ENCODE results near the gene EXOC4.
"Not testable (repeated sequence)": the region's sequence is repeated elsewhere in the genome, so short reads cannot be mapped to it uniquely, and the experiment has no call there.

EXOC4 gene

DNA sequence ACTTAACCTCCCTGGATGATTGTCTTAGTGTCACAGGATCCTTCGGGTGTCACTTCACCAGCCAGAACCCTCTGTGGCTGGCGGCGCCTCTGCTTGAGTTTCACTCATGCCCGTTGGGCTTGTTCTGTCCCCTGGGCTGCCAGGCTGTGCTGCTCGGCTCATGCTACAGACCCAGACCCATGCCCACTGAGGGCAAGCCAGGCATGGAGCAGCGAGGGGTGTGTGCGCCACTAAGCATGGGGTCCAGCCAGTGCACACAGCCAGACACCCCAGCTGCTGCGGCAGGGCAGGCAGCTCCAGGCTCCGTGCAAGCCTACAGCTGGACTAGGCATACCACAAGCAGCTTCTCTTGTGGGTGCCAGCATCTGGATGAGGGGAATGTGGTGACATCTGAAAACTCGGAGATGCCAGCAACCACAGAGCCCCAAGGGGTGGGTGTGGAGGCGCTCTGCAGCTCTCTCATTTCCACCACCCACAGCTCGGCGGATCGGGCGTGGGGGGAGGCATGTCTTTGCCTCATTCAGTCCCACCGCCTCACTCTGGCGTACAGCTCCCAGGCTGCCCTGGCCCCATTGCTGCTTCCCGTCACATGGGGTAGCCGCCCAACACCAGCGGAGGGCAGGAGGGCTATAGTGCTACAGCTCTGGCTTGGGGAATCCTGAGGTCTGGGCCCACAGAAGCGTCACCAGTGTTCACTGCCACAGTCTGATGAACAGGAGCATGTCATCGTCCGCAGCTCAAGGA, 604.7 kb downstream of the EXOC4 start:
- no peak for DNase-seq

DNA sequence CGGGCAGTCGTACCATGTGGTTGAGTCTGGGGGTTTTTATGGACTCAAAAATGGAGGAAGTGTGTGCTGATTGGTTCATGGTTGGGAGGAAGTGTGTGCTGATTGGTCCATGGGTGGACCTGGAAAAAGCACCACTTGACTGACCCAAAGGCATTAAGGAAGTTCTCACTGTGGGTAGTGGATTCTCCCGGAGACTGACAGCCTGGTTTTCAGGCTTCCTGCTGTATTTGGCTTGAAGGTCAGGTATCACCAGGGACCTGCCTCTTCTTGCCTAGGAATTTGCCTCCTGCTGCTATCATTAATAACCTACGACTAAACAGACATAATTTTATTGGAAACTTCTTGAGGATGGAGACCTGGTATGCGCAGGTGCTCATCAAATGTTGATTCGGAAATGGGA, 605.4 kb downstream of the EXOC4 start:
- no peak for DNase-seq

DNA sequence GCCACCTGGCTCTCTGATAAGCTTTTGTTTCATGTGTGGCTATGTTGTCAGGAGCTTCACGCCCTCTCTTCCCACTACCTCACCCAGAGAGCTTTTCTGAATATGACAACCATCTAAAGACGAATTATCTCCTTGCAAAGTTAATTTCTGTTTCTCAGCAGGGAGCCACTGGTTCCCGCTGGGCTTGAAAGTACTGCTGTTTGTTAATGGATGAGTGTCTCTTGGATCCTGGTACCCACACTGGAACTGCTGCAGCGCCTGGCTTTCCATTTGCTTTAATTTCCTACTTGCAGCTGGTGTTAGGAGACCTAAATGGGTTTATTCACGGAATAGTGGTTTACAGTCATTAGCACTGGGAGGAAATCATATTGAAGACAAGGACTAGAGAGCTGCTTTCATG, 606.4 kb downstream of the EXOC4 start:
- no peak for DNase-seq

DNA sequence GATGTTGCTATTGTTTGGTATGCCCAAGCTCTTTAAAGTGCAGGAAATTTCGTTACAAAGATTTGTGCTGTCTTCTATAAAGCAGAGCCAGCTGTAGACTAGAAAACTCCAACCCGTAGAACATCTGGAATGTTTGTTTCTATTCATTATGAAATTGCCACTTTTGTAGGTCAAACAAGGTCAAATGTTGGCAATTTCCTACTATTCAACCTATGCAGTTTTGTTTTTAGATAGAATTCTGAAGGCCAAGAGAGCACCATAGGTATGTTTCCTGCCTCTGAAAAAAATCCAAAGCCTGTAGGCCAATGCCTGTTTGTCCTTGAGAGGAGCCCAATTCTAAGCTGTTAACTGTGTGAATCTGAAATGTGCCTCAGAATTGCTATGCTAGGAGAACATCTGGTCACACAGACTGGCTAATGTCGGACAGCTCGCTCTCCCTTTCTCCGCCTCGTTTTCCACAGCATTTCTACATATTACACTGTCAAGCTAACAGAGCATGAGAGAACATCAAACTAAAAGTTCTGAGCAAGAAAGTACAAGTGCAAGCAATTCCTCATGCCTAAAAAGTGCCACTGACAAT, 607.1 kb downstream of the EXOC4 start:
- DNase-seq: no peak

DNA sequence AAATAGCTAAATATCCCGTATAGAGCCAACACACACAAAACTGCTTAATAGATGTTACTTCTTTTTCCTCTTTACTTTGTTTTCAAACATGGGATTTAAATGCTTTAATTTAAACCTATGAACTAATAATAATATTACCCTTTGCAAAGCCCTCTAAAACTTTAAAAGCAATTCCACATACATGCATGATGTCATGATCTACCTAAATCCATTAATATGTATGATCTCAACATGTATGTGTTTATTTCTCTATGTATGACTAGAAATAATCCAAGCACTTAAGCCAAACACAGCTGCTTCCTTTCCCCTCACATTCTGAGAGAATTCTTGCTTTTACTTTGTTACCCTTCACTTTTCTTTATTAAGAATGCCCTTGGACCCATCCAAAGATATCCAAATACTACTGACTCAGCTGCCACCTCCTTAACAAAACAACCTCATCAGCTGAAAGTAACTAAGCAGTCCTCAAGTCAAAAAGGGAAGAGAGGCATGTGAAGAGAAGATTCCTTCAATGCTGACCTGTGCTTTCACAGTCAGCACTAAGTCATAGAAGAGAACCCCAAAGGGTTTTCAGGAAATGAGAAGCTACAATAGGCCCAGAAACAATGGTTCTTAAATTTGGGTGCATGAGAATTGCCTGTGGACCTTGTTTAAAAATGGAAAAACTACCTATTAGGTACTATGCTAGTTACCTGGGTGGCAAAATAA, 607.9 kb downstream of the EXOC4 start:
- no peak for DNase-seq

DNA sequence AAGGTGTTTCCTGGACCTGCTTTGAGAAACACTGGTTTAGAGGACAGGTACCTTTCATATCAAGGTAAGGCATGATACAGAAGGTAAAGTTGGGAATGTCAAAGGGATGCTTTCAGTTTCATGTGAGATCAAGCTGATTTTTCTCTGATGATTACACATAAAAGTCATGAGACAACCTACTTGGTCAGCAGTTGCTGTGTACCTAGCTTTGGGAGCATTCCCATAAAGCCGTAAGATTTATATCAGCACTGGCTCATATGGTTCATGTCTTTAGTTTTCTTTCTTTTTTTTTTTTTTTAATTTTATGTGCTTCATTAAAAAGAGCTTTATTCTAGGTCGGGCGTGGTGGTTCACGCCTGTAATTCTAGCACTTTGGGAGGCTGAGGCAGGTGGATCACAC, 609.0 kb downstream of the EXOC4 start:
- DNase-seq: no peak

DNA sequence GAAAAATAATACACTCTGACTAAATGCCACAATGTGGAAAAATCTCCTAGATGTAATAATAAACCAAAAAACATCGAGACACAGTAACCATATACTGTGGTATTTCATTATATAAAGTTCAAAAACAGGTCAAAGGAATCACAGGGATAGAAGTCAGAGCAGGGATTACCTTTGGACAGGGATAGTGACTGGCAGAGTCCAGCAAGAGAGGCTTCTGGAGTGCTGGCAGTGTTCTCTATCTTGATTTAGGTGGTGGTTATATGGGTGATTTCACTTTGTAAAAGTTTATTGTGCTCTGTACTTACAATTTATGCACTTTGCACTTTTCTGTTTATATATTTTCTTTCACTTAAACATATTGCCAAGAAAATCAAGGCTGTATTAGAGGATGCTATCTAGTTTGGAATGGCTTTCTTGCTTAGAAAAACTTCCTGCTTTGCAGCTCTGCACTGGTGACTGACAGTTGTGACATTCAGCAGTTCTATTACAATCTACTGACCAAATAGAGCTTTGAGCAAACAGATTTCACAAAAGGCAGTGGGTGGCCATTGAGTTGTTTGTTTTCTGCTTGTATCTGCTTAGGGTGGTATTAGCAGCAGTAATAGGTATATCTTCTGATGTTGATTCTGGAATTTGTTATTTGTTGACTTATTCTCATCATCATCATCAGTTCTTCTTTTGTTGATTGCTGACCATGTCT, 610.6 kb downstream of the EXOC4 start:
- DNase-seq: no peak

DNA sequence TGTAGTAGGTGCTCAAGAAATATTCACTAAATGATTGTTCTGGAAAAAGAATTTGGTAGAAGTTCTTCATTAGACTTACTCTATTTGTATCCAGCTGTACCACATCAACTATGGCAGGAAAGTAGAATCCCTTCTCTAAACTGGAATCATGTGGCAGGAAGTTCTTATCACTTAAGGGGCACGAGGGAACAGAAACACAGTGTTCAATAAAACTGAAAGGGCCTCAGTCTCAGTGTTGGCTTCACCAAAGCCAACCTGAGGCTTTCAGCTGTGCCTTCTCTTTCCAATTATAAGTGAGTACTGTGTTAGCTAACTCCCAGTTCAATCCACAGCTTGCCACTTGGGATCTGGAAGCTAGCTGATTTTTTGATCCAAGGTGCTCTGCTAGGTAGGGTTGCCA, 616.7 kb downstream of the EXOC4 start:
- no peak for DNase-seq

DNA sequence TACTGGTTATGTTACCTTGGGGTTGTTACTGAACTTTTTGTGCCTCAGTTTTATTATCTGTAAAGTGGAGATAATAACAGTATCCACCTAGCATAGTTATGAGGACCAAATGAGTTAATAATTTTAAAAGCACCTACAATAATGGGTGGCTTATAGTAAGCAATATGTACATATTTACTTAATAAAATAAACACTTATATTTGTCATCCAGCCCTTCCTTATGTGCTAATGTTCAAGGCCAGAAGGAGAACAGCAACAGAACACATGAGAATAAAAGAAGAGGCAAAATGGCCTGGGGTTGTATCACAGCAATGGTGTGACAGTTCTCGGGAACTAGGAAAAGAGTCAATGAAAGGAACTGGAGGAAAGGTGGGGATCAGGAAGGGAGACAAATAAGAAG, 618.9 kb downstream of the EXOC4 start:
- DNase-seq: no peak

DNA sequence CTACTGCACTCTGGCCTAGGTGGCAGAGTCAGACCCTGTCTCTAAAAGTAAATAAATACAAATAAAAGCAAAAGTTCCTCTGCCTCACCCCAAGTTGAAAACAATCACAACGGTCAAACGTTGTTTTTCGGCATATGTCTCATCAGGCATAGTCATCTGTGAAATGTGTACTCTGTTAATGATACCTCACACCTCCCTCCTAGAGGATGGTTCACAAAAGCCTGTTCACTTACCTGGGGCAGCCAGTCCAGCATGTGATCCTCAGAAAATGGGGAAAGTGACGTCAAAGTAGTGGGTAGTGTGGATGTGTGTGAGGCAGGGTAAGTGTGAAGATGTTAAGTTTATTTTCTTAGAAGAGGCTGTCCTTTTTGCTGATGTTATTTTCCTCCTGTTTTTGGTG, 620.3 kb downstream of the EXOC4 start:
- no peak for DNase-seq

DNA sequence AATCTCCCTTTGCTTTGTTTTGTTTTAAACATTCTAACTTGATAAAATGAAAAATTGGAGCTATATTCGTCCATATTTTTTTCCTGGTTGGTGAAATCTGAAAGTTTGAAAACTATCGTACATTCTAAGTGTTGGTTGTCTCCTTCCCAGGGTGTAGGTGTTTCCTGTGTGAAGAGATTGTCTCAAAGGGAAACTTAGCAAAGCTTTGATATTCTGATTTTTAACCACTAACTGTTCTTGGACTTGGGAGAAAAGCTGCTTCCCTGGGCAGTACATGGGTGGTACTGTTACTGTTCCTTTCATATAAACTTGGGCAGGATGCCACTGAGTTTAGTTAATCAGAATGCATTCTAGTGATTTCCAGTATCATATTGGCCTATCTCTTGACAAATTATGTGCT, 620.8 kb downstream of the EXOC4 start:
- DNase-seq: no peak

DNA sequence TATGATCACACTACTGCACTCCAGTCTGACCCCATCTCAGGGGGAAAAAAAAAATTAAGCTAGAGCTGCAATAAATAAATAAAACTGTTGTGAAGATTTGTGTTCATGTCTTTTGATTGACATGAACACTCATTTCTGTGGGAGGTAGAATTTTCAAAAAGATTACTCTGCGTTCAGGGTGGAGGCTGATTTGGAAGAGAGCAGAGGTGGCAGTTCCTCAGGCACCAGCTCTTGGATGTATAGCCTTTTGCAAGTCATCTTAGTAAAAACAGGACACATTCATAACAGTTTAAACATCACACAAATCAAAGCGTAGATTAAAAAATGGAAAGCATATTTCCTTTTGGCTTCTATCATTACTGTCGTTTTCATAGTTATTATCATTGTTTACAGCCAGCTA, 630.7 kb downstream of the EXOC4 start:
- DNase-seq: no peak

DNA sequence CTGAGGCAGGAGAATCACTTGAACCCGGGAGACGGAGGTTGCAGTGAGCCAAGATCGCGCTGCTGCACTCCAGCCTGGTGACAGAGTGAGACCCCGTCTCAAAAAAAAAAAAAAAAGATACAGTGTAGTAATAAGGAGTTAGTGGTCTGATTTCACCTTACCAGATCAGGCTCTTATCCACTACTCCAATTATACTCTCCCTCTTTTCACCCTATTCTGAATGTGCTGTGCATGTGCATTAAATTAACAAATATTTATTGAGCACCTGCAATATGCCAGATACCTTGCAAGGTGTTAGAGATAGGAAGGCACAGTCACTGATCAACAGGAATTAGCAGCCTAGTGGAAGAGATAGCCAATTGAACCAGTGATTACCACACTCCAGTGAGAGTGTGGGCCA, 632.3 kb downstream of the EXOC4 start:
- DNase-seq: no peak

DNA sequence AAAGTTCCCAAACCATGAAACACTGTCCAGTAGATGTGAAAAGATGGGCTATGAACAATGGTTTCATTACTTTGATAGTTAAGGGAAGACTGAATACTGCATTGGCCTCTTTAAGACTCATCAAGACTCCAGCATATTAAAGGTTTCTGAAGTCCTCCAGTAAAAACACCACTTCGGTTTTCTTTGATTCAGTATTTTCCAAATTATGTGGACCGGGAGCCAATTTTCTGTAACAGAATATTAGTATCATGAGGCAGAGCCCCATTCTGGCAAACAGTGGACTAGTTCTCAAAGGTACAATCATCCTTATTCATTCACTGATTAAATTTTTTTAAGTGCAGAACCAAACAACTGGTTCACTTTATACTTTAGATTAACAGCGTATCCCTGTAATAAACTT, 633.2 kb downstream of the EXOC4 start:
- DNase-seq: no peak

DNA sequence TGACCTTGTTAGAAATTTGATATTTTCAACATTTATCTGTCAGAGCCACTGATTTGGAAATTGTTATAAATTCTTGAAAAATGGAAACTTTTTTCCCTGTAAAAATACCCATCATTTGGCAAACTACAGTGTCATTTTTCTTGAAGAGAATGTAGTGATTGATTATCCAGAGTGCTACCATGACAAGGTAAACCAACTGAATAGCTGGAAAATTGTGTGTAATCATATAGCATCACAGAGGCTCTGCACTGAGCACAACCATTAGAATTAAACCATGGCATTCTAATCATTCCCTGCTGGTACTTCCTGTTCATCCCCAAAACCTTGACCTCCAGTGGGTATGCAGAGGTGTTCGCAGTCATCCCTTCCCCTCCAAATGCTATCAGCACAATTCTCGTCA, 633.9 kb downstream of the EXOC4 start:
- DNase-seq: no peak

DNA sequence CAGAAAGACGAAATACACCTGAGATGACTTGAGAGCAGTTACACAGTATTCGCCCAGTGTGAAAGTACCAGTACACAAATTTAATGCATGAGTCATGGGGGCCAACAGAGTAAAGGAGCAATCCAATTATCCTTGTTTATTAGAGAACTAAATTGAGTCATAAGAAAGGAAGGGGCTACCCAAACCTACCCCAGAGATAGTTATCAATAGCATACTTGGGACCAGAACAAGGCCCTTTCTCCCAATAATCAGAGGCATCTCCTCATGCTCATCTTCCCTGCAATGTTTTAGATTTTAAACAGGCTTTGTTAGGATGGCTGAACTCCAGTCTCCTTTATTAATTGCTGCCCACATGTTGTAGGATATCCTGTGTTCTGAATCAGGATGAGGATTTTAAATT, 634.6 kb downstream of the EXOC4 start:
- no peak for DNase-seq

DNA sequence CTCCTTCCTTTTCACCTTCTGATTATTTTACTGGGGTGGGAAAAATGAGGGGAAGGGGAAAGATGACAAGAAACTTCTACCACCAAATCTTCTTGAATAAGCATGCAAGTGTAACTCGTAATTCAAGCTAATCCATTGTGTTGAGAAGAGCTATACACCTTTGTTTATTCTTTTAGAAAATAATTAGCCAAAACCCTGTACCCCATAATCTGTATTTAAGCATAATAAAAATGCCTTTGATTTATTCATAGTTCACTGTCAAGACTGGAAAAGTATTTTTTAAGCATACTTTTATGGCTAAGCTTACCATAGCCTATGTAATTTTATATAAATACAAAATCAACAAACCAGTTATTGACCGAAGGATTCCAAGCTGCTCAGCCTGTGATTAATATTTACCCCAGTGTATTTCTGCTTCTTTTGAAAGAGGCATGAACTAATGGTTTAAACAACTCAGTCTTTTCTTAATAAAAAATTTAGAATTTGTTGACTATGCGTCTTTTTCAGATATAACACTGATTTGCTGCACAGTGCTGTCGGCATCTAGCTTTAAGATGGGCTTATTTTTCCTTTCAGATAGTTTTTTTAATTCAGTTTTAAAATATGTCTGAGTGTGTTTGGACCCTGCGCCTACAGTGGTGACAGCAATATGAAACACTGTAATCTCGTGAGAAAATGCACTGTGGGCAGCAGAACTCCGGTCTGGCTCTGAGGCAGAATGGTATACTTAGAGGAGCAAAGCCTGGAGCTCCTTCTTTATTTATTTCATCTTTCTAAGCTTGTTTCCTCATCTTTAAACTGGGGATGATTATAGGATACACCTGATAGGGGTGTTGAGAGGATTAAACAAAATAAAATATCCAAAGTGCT, 635.4 kb downstream of the EXOC4 start:
- no peak for DNase-seq

DNA sequence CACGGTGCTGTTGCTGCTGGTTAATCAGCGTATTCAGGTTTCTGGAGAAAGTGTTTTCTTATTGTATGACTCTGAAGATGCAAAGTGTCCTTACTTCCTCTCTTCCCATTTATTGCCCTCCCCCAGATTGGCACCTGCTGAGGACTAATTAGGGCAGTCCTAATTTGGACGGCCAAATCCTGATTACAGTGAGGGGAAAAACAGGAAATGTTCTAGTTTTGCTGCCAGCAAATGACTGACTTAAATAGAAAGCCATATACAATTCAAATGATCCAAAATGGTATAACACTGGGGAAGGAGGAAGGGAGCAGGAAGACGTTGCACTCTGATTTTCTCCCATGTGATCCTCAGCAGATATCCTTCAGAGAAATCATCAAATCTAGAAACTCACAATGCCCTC, 651.9 kb downstream of the EXOC4 start:
- no peak for DNase-seq

DNA sequence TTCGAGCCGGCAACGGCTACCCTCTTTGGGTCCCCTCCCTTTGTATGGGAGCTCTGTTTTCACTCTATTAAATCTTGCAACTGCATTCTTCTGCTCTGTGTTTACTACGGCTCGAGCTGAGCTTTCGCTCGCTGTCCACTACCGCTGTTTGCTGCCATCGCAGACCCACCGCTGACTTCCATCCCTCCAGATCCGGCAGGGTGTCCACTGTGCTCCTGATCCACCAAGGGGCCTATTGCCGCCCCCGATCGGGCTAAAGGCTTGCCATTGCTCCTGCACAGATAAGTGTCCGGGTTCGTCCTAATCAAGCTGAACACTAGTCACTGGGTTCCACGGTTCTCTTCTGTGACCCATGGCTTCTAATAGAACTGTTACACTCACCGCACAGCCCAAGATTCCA, 653.7 kb downstream of the EXOC4 start:
- DNase-seq: not testable (repeated sequence)

DNA sequence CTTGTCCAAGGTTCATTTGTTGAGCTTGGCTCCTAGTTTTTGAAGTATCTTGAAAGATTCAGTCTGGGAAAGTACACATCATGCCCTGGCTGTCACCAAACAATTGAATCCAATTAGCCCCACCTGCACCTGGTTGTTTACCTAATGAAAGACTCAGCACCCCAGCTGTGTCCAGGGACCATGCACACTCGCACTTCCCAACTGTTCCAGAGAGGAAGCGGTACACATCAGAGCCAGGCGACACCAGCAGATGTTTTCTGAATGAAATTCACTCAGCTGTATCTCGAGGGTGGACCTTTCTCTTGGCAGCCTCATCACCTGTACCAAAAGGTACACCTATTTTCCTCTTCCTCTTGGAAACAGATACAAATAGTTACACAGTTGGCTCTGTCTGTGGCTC, 657.9 kb downstream of the EXOC4 start:
- DNase-seq: no peak

DNA sequence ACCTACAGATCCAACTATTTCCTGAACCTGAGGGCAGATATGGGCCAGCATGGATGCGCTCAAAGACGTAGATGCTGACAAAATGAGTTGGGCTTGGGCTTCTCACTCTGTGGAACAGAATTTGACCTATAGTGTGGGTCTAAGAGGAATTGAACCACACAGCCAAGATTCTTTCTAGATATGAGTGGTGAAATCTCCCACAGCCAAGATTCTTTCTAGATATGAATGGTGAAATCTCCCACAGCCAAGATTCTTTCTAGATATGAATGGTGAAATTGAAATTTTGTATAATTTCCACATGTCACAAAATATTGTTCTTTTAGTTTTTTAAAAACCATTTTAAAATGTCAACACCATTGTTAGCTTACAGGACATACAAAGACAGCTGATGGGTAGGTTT, 658.8 kb downstream of the EXOC4 start:
- no peak for DNase-seq

DNA sequence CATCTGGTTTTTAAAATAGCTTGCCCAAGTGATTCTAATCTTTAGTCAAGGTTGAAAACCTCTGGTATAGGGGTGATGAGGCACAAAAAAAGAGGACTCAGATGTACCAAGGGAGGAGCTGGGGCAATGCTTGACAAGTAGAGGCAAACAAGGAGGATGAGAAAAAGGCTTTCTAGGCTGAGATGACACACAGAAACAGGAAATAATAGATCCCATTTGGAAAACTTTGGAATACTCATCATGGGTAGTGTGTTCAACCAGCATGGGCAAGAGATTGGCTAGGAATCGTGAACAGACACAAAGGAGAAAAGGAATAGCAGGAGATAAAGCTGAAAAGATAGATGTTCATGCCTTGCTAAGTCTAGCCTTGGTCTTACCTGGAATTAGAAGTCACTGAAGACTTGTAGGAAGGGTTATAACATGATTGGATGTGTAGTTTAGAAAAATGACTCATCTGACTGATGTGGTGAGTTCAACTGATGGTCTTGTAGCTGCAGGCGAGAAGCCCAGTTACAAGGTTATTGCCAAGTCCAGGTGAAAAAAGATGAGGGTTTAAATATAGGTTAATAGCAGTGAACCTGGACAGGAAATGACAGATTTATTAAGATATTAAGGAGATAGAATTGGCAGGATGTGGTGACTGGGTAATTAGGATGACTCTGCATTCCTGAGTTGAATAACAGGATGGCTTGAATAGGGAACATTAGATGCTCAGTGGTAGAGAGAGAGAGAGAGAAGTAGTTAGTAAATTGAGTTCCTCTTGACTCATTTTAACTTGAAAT, 660.2 kb downstream of the EXOC4 start:
- DNase-seq: no peak
